Stimulated activated CD8-positive, alpha-beta memory T cell treated with anti-CD3 and anti-CD28 coated beads, Interleukin-12 subunit alpha, Interleukin-12 subunit beta, amount 100 ng/mL, for 4 hours (primary cell): ENCODE measurements around the gene SLC5A3.

Source experiments
- DNase-seq: peaks from one replicate; pipeline ENCODE4 v3.0.0-alpha.2; 2020; ENCODE audit warnings: low read depth

SLC5A3 gene

DNA sequence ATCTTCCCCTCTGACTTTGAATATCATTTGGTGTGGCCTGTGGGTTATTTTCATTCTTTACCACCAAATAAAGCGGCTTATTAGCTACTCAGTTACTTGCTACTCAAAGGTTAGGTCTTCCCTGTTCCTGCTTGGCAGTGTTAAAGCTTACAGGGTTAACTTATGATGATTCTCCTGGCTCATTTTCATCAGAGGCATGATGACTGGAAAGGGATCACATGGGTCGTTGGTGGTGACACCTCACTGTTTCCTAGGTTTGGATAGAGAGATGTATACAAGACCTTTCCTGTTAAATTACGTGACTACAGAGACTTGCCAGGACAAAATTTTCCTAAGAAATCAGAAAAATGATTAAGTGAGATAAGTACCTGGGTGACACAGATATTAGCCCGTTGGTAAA is 27.4 kb downstream of the SLC5A3 start:
- DNase-seq: no peak

DNA sequence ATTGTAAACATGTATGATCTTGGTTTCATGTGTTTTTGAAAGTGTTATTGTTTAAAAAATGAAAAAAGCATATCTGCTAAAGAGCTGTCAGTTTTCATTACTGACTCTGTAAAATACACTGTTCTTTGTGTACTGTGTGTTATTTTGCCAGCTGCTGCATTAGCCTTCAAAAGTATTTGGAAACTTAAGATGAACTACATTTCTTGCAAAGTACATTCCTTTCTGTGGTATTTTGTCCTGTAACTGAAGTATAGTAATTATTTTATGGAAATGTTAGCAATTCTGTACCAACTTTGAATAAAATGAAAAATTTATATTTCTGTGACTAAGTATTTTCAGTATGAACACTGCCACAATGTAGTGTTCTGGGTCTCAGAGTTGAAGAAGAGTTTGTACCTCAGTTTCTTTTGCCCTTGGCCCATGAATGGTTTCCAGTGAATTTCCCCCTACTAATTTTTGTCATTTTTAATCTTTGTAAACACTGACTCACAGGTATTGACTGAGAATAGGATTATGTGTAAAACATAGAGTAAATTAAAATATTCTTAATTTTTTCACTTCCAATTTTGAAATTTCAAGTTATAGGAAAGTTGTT is 32.7 kb downstream of the SLC5A3 start:
- no peak for DNase-seq

GRCh38 chr21:34107606-34108005 is 34.2 kb downstream of the SLC5A3 start:
- DNase-seq: no peak

DNA sequence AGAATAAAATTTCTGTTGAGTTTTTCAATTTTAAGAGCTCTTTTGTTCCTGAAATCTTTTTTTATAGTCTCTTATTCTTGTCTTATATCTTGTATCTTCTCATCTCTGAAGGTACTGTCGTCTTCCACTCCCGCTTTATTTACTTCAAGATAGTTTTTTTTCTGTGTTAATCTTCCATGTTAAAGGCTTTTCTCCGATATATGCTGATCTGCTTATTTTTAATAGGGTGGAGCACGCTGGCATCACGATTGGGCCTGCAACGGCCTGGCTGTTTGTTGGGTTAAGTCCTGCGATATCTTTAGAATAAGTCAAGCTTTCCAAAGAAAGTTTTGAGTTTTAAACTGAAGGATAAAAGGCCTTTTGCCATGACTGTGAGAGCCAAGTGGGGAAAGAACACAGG is 35.7 kb downstream of the SLC5A3 start:
- DNase-seq: no peak

DNA sequence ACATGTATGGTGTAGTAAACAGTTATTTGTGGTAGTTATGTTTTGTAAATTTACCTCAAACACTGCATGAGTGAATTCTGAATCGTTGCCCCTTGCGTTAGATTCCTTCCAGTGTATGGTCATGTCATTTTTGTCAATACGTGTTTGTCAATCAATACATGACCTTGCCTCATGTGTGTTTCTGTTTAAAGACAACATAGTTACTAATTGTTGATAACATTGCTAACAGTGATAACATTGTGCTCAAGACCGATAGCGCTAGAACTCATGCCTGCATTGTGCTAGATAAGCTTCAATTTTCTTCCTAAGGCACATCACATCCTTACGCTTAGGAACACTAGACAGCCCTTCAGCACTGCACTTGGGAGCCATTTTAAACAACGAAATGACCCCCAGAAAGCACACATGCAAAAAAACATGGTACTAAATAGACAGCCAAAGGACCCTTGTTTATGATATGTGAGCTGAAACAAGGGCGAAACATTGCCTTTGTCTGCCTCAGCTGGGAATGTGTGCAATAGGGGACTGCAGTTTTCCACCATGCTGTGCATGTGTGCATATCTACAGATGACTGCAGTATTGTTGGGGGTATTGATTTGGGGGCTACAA is 37.3 kb downstream of the SLC5A3 start:
- DNase-seq: no peak

DNA sequence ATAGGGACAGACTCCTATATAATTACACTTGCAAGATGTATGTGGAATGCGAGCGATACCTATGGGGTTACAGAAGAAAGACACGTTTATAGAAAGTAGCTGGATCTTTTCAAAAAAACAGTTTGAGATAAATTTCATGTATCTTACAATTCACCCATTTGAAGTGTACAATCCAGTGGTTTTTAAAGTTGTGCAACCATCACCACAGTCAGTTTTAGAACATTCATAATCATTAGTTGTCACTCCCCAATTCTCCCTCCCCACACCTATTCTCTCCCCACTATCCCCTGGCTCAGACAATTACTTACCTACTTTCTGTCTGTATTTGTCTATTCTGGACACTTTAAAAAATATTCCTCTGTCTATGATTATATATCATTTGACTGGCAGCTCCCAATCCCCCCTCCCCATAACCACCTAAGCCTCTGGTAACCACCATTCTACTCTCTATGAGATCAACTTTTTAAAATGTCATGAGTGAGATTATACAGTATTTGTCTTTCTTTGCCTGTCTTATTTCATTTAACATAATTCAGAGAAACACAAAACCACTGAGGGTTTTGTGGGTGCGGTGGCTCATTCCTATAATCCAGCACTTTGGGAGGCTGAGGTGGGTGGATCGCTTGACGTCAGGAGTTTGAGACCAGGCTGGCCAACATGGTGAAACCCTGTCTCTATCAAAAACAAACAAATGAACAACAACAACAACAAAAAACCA is 39.1 kb downstream of the SLC5A3 start:
- no peak for DNase-seq

GRCh38 chr21:34113842-34114241 is 40.5 kb downstream of the SLC5A3 start:
- DNase-seq: no peak

GRCh38 chr21:34115160-34115559 is 41.8 kb downstream of the SLC5A3 start:
- DNase-seq: no peak

GRCh38 chr21:34116569-34116968 is 43.2 kb downstream of the SLC5A3 start:
- DNase-seq: no peak

DNA sequence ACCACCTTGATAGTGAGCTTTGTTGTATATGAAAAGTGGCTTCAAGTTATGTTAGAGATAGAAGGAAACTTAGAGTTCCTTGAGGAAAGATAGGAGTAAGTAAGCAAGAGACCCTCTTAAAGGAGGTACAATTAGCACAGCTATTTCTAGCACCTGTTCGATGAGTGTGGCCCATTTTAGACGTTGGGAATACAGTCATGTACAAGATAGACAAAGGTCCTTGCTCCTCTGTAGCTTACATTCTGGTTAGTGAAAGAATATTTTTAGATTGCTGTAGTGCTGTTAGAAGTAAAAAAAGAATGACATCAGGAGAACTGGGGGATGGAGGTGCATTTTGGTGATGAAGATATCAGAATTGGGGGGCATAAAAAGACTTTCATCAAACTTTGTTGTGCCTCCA is 47.5 kb downstream of the SLC5A3 start:
- no peak for DNase-seq

- no peak for DNase-seq
These were observed 48.7 kb downstream of the SLC5A3 start for GRCh38 chr21:34122047-34122446.
